Mucosa of rectum (tissue), 2 donors: ENCODE measurements around the gene HELZ.

Experiments used
- H3K27ac ChIP-seq, 2 donors: one replicate each; pipeline ENCODE4 v1.7.0; 2013; ENCODE audit warnings: inconsistent platforms in 2 of 2, low read depth in 2 of 2, low read length in 2 of 2
- H3K27me3 ChIP-seq, 2 donors: one replicate each; pipeline ENCODE4 v1.7.0; 2013; ENCODE audit warnings: low read length in 2 of 2; ENCODE audit not compliant: control insufficient read depth in 2 of 2, insufficient read depth in 2 of 2
- H3K36me3 ChIP-seq, 2 donors: one replicate each; pipeline ENCODE4 v1.7.0; 2013; ENCODE audit warnings: low read length in 2 of 2; ENCODE audit not compliant: control insufficient read depth in 2 of 2, insufficient read depth in 2 of 2
- H3K4me1 ChIP-seq, 2 donors: one replicate each; pipeline ENCODE4 v1.7.0; 2013; ENCODE audit warnings: low read length in 2 of 2, mild to moderate bottlenecking in 1 of 2; ENCODE audit not compliant: control insufficient read depth in 2 of 2, insufficient read depth in 2 of 2
- H3K4me3 ChIP-seq, 2 donors: one replicate each; pipeline ENCODE4 v1.7.0; 2013; ENCODE audit warnings: low read length in 2 of 2
- H3K9ac ChIP-seq, 2 donors: one replicate each; pipeline ENCODE4 v1.7.0; 2013; ENCODE audit warnings: low read length in 2 of 2, low read depth in 1 of 2, mild to moderate bottlenecking in 1 of 2
- H3K9me3 ChIP-seq, 2 donors: one replicate each; pipeline ENCODE4 v1.7.0; 2013; ENCODE audit warnings: low read length in 2 of 2; ENCODE audit not compliant: control insufficient read depth in 2 of 2
- donor health status: healthy.
- donor health status: Normal muscosa, but diverticular disease.

Gene HELZ

GRCh38 chr17:67030641-67031040 lies 214.4 kb downstream of the HELZ start:
- H3K9me3 ChIP-seq: no peaks in the 10 kb centered on the region
- peaks cover 2 to 9% of the 10 kb centered on the region in 2 donors for H3K4me1 ChIP-seq
- no peak overlapping the region for H3K4me3 ChIP-seq
- no peaks in the 10 kb centered on the region for H3K36me3 ChIP-seq
- H3K9ac ChIP-seq: no peak overlapping the region
- no peaks in the 10 kb centered on the region for H3K27me3 ChIP-seq
- no peak overlapping the region for H3K27ac ChIP-seq

GRCh38 chr17:67027031-67027628 lies 217.9 kb downstream of the HELZ start:
- Histone ChIP-seq H3K4me3 (no peak overlapping the region), H3K36me3 (no peaks in the 10 kb centered on the region), H3K9me3 (no peaks in the 10 kb centered on the region), H3K27me3 (no peaks in the 10 kb centered on the region), H3K9ac (no peak overlapping the region), H3K4me1 (peaks cover 5 to 24% of the 10 kb centered on the region in 2 donors), H3K27ac (no peak overlapping the region)

- Histone ChIP-seq H3K27me3 (no peaks in the 10 kb centered on the region), H3K36me3 (no peaks in the 10 kb centered on the region), H3K4me3 (no peak overlapping the region), H3K9me3 (no peaks in the 10 kb centered on the region), H3K9ac (no peak overlapping the region), H3K4me1 (peaks cover 5 to 28% of the 10 kb centered on the region in 2 donors), H3K27ac (no peak overlapping the region)
Observed at GRCh38 chr17:67026341-67026740, 218.7 kb downstream of the HELZ start.

GRCh38 chr17:67025216-67025792 lies 219.7 kb downstream of the HELZ start:
- H3K9me3 ChIP-seq: no peaks in the 10 kb centered on the region
- H3K27me3 ChIP-seq: no peaks in the 10 kb centered on the region
- H3K4me1 ChIP-seq: peaks cover 5 to 28% of the 10 kb centered on the region in 2 donors

GRCh38 chr17:67024736-67025135 lies 220.3 kb downstream of the HELZ start:
- H3K4me1 ChIP-seq: peaks cover 5 to 28% of the 10 kb centered on the region in 2 donors
- no peaks in the 10 kb centered on the region for H3K9me3 ChIP-seq
- peak overlapping the region in 1 of 2 donors; percentile 50 for H3K27ac ChIP-seq
- no peaks in the 10 kb centered on the region for H3K27me3 ChIP-seq
- H3K9ac ChIP-seq: peak overlapping the region in 1 of 2 donors; percentile 42
- no peak overlapping the region for H3K4me3 ChIP-seq
- no peaks in the 10 kb centered on the region for H3K36me3 ChIP-seq

More at GRCh38 chr17:67025216-67025792, 219.7 kb downstream of the HELZ start:
- peak overlapping the region; percentile 67 to 82 for H3K27ac ChIP-seq
- H3K4me3 ChIP-seq: peak overlapping the region in 1 of 2 donors; percentile 27
- peak overlapping the region in 1 of 2 donors; percentile 58 for H3K9ac ChIP-seq
- H3K36me3 ChIP-seq: no peaks in the 10 kb centered on the region

- no peaks in the 10 kb centered on the region for H3K27me3 ChIP-seq
- no peak overlapping the region for H3K27ac ChIP-seq
- H3K9ac ChIP-seq: no peak overlapping the region
- no peaks in the 10 kb centered on the region for H3K36me3 ChIP-seq
- no peaks in the 10 kb centered on the region for H3K9me3 ChIP-seq
- no peak overlapping the region for H3K4me3 ChIP-seq
- peaks cover 5 to 28% of the 10 kb centered on the region in 2 donors for H3K4me1 ChIP-seq
Observed at GRCh38 chr17:67022451-67022810, 222.6 kb downstream of the HELZ start.

GRCh38 chr17:67021743-67022450 lies 223.1 kb downstream of the HELZ start:
- peaks cover 5 to 28% of the 10 kb centered on the region in 2 donors for H3K4me1 ChIP-seq
- no peak overlapping the region for H3K9ac ChIP-seq
- no peak overlapping the region for H3K27ac ChIP-seq
- H3K4me3 ChIP-seq: no peak overlapping the region
- H3K9me3 ChIP-seq: no peaks in the 10 kb centered on the region
- H3K27me3 ChIP-seq: no peaks in the 10 kb centered on the region
- no peaks in the 10 kb centered on the region for H3K36me3 ChIP-seq

GRCh38 chr17:67021196-67021595 lies 223.8 kb downstream of the HELZ start:
- Histone ChIP-seq H3K4me3 (no peak overlapping the region), H3K4me1 (peaks cover 5 to 25% of the 10 kb centered on the region in 2 donors), H3K27ac (no peak overlapping the region), H3K36me3 (no peaks in the 10 kb centered on the region), H3K9me3 (no peaks in the 10 kb centered on the region), H3K27me3 (no peaks in the 10 kb centered on the region), H3K9ac (no peak overlapping the region)
